Measurements from ENCODE around the gene MYO5A. TPM values are rescaled to one million over a fixed set of nuclear protein-coding genes. Genes with fewer than 3 reads are reported as not detected.

The MYO5A gene
- total and polyA plus RNA-seq, 4 donors, result 5.7 to 42.1 (median 22.0) TPM

DNA sequence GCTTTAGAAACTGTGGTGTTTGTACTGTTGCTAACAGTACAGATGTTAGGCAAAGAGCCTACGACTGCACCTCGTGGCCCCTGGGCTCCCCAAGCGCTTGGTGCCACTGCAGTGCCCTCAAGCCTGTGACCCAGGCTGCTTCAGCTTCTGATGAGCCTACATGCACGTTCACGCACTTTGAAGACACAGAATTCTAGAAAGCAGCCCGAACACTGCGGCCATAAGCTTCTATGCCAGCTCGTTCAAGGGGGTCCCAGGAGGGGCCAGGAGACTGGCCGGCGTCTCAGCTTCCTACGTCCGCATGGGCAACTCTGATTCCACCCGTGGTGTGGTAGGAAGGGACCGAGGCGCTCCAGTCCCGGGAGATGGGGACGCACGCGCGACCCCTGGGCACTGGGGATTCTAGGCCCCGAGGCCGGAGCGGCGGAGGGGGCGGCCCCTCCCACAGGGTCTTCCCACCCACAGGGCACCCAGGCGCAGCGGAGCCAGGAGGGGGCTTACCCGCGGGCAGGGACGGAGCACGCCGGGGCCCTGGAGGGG is 233.7 kb downstream of the MYO5A start:
- DNase-seq, result no peak
- Histone ChIP-seq H3K36me3 (ENCODE audit: control insufficient read depth in 1 of 2, insufficient read depth in 2 of 2, low read length in 1 of 2) (no peaks in the 10 kb centered on the region), H3K4me1 (ENCODE audit: control insufficient read depth in 1 of 2, insufficient read depth in 2 of 2, low read length in 2 of 2) (no peaks in the 10 kb centered on the region), H3K27ac (ENCODE audit: low read depth in 1 of 2, low read length in 2 of 2) (no peak overlapping the region), H3K4me3 (ENCODE audit: low read length in 2 of 2) (peak overlapping the region; percentile 16 to 31), H3K27me3 (ENCODE audit: control insufficient read depth in 1 of 2, insufficient read depth in 2 of 2, low read length in 1 of 2) (peaks cover 0 to 2% of the 10 kb centered on the region in 2 donors), H3K9me3 (ENCODE audit: control insufficient read depth, low read length) (no peaks in the 10 kb centered on the region)
- intact Hi-C loops (cut with DNase I), result no loop called here
- WGBS, 2 donors, result 5 to 7% methylated on average over 32 of the region's 32 CpGs
- no peak for ATAC-seq (ENCODE audit: low FRiP score)

DNA sequence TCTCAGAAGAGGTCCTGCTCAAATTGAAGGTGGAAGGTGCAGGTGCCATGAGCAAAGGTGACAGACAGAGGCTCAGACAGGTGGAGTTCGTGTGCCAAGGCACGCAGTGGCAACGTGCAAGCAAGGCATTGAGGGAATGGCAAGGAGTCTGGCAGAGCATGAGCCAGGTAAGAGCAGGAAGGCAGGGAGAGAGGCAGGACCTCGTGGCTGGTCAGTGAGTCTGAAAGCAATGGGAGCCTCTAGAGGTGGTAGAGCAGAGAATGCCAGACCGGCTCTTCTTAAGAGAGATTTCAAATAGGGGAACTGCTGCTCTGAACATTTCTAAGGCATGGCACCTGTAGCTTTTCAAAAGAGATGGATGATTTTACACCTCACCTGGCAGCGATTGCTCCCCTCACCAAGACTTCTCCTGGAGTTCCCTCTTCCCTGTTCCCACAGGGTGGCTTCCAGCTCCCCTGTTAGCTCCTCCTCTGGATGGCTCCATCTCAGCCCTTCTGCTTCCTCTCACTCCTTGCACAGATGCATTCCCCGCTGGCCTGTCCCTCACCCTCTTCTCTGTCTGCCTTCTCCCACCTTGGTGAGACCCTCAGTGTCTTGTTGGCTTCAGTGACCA is 235.8 kb downstream of the MYO5A start:
- DNase-seq (no peak), ATAC-seq (ENCODE audit: low FRiP score) (no peak)
- intact Hi-C loops (cut with DNase I), result no loop called here
- Histone ChIP-seq H3K27ac (ENCODE audit: low read depth in 1 of 2, low read length in 2 of 2) (no peak overlapping the region), H3K36me3 (ENCODE audit: control insufficient read depth in 1 of 2, insufficient read depth in 2 of 2, low read length in 1 of 2) (no peaks in the 10 kb centered on the region), H3K27me3 (ENCODE audit: control insufficient read depth in 1 of 2, insufficient read depth in 2 of 2, low read length in 1 of 2) (peaks cover 0 to 2% of the 10 kb centered on the region in 2 donors), H3K9me3 (ENCODE audit: control insufficient read depth, low read length) (no peaks in the 10 kb centered on the region), H3K4me1 (ENCODE audit: control insufficient read depth in 1 of 2, insufficient read depth in 2 of 2, low read length in 2 of 2) (no peaks in the 10 kb centered on the region), H3K4me3 (ENCODE audit: low read length in 2 of 2) (no peak overlapping the region)
- WGBS, 2 donors, result 86 to 87% methylated on average over 7 of the region's 7 CpGs

DNA sequence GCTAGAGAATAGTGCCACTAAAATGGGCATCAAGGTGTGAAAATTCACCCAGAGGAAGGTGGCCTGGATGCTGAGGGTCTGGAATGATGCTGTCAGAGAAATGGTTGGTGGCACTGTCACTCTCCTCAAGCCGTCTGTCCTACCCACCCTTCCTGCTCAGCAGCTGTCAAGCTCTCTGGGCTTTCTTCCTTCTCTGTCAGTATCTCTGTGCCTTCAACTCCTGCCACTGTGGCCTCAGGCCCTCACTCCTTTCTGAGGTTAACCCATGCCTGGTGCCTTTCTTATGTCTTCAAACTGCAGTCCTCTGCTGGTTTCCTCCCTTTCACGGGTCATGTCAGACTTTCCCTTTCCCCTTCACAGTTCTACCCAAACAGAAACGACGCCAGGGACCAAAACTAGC is 237.5 kb downstream of the MYO5A start:
- no peaks in the 10 kb centered on the region for H3K36me3 ChIP-seq (ENCODE audit: control insufficient read depth in 1 of 2, insufficient read depth in 2 of 2, low read length in 1 of 2)
- H3K4me3 ChIP-seq (ENCODE audit: low read length in 2 of 2), result no peak overlapping the region
- DNase-seq, result no peak
- no peak for ATAC-seq (ENCODE audit: low FRiP score)
- no peaks in the 10 kb centered on the region for H3K9me3 ChIP-seq (ENCODE audit: control insufficient read depth, low read length)
- intact Hi-C loops (cut with DNase I), result no loop called here
- H3K27ac ChIP-seq (ENCODE audit: low read depth in 1 of 2, low read length in 2 of 2), result no peak overlapping the region
- H3K4me1 ChIP-seq (ENCODE audit: control insufficient read depth in 1 of 2, insufficient read depth in 2 of 2, low read length in 2 of 2), result no peaks in the 10 kb centered on the region
- 77 to 88% methylated on average over 4 of the region's 4 CpGs for WGBS, 2 donors
- peaks cover 0 to 2% of the 10 kb centered on the region in 2 donors for H3K27me3 ChIP-seq (ENCODE audit: control insufficient read depth in 1 of 2, insufficient read depth in 2 of 2, low read length in 1 of 2)

DNA sequence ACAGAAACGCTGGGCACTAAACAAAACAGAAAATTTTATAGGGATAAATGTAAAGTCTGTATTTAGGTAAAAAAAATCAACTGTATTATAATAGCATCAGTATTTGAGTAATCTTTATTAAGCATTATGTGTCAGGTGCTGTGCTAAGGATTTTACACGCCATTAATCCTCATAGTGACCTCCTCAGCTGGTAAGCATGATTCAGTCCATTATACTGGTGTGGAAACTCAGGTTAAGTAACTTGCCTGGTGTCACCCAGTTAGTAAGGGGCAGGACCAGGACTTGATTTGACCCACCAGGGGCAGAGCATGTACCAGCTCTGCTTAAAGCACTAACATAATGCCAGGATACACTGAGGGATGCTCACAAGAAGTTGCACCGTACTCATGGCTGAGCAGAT is 237.9 kb downstream of the MYO5A start:
- no peak for ATAC-seq (ENCODE audit: low FRiP score)
- Histone ChIP-seq H3K27me3 (ENCODE audit: control insufficient read depth in 1 of 2, insufficient read depth in 2 of 2, low read length in 1 of 2) (peaks cover 0 to 2% of the 10 kb centered on the region in 2 donors), H3K27ac (ENCODE audit: low read depth in 1 of 2, low read length in 2 of 2) (no peak overlapping the region), H3K36me3 (ENCODE audit: control insufficient read depth in 1 of 2, insufficient read depth in 2 of 2, low read length in 1 of 2) (no peaks in the 10 kb centered on the region), H3K4me3 (ENCODE audit: low read length in 2 of 2) (no peak overlapping the region), H3K4me1 (ENCODE audit: control insufficient read depth in 1 of 2, insufficient read depth in 2 of 2, low read length in 2 of 2) (no peaks in the 10 kb centered on the region), H3K9me3 (ENCODE audit: control insufficient read depth, low read length) (no peaks in the 10 kb centered on the region)
- DNase-seq, result no peak
- 88 to 93% methylated on average over 3 of the region's 3 CpGs for WGBS, 2 donors
- intact Hi-C loops (cut with DNase I), result no loop called here

DNA sequence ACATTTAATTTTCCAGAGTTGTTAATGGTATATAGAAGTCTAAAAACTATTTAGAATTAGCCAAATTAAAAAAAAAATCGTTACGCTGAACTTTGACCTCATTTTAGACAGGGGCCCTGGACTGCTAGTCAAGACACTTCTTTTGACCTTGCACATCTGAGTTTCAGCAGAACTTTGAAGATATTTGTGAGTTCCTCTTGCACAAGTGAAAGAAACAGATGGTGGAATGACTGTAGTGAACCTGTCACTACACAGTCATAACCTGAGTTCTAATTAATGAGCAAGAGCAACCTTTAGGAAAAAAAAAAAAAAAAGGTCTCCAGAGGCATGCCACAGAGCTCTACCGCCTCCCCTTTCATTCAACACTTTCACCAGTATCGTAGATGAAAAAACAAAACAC is 238.4 kb downstream of the MYO5A start:
- DNase-seq (no peak), ATAC-seq (ENCODE audit: low FRiP score) (no peak)
- H3K36me3 ChIP-seq (ENCODE audit: control insufficient read depth in 1 of 2, insufficient read depth in 2 of 2, low read length in 1 of 2), result no peaks in the 10 kb centered on the region
- H3K27ac ChIP-seq (ENCODE audit: low read depth in 1 of 2, low read length in 2 of 2), result no peak overlapping the region
- H3K9me3 ChIP-seq (ENCODE audit: control insufficient read depth, low read length), result no peaks in the 10 kb centered on the region
- intact Hi-C loops (cut with DNase I), result no loop called here
- H3K4me3 ChIP-seq (ENCODE audit: low read length in 2 of 2), result no peak overlapping the region
- H3K27me3 ChIP-seq (ENCODE audit: control insufficient read depth in 1 of 2, insufficient read depth in 2 of 2, low read length in 1 of 2), result no peaks in the 10 kb centered on the region
- 68 to 75% methylated on average over 4 of the region's 4 CpGs for WGBS, 2 donors
- no peaks in the 10 kb centered on the region for H3K4me1 ChIP-seq (ENCODE audit: control insufficient read depth in 1 of 2, insufficient read depth in 2 of 2, low read length in 2 of 2)

GRCh38 chr15:52289629-52290081 is 239.0 kb downstream of the MYO5A start:
- no peaks in the 10 kb centered on the region for H3K36me3 ChIP-seq (ENCODE audit: control insufficient read depth in 1 of 2, insufficient read depth in 2 of 2, low read length in 1 of 2)
- H3K4me3 ChIP-seq (ENCODE audit: low read length in 2 of 2), result no peak overlapping the region
- H3K9me3 ChIP-seq (ENCODE audit: control insufficient read depth, low read length), result no peaks in the 10 kb centered on the region
- no peak for DNase-seq
- no peaks in the 10 kb centered on the region for H3K4me1 ChIP-seq (ENCODE audit: control insufficient read depth in 1 of 2, insufficient read depth in 2 of 2, low read length in 2 of 2)
- WGBS, 2 donors, result 73 to 76% methylated on average over 4 of the region's 4 CpGs
- no peak overlapping the region for H3K27ac ChIP-seq (ENCODE audit: low read depth in 1 of 2, low read length in 2 of 2)
- ATAC-seq (ENCODE audit: low FRiP score), result no peak
- H3K27me3 ChIP-seq (ENCODE audit: control insufficient read depth in 1 of 2, insufficient read depth in 2 of 2, low read length in 1 of 2), result no peaks in the 10 kb centered on the region
- intact Hi-C loops (cut with DNase I), result no loop called here

- DNase-seq, result no peak
- Histone ChIP-seq H3K27ac (ENCODE audit: low read depth in 1 of 2, low read length in 2 of 2) (no peak overlapping the region), H3K36me3 (ENCODE audit: control insufficient read depth in 1 of 2, insufficient read depth in 2 of 2, low read length in 1 of 2) (no peaks in the 10 kb centered on the region), H3K27me3 (ENCODE audit: control insufficient read depth in 1 of 2, insufficient read depth in 2 of 2, low read length in 1 of 2) (no peaks in the 10 kb centered on the region), H3K9me3 (ENCODE audit: control insufficient read depth, low read length) (no peaks in the 10 kb centered on the region), H3K4me3 (ENCODE audit: low read length in 2 of 2) (no peak overlapping the region), H3K4me1 (ENCODE audit: control insufficient read depth in 1 of 2, insufficient read depth in 2 of 2, low read length in 2 of 2) (no peaks in the 10 kb centered on the region)
- intact Hi-C loops (cut with DNase I), result no loop called here
- ATAC-seq (ENCODE audit: low FRiP score), result peak; percentile 15
- WGBS, 2 donors, result 86 to 95% methylated on average over 5 of the region's 5 CpGs
Observed at GRCh38 chr15:52288986-52289385, 239.7 kb downstream of the MYO5A start.

DNA sequence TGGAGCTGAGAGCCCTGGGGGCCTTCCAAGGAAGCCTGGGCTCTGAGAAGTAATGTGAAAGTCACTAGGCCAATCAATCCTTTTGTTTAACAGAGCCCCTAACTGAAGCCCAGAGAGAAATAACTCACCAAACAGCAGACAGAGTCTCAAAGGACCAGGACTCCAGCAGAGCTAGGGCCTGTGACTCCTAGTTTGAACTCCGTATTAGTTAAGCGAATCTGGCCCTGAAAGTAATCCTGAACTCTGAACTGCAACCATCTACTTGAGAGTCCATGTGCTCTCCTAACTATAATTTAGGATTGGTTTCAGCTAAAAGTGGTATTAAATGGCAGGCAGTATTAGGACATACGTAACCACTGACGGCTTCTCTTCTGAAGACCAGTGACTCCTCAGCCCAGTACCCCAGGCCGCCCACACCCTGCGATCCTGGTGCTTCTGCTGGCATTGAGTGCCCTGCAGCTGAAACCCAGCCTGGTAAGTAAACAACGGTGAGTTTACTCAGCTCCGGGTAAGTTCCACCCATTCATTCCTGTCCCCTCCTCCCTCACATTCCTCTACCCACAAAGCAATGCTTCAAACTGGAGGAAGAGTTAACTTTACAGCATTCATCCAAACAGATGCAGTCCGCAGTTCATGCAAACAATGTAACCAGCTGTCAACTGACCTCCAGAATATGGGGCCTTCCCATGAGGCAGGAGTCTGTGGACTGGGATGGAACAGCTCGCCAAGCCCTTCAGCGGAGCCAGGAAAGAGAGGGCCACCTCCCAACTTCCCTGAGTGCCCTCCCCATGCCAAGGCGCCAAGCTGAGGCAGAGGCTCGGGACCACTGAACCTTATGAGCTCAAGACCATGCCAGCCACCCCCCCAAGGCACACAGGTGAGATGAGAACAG is 240.4 kb downstream of the MYO5A start:
- Histone ChIP-seq H3K4me3 (ENCODE audit: low read length in 2 of 2) (no peak overlapping the region), H3K27me3 (ENCODE audit: control insufficient read depth in 1 of 2, insufficient read depth in 2 of 2, low read length in 1 of 2) (no peaks in the 10 kb centered on the region), H3K36me3 (ENCODE audit: control insufficient read depth in 1 of 2, insufficient read depth in 2 of 2, low read length in 1 of 2) (no peaks in the 10 kb centered on the region), H3K27ac (ENCODE audit: low read depth in 1 of 2, low read length in 2 of 2) (no peak overlapping the region), H3K4me1 (ENCODE audit: control insufficient read depth in 1 of 2, insufficient read depth in 2 of 2, low read length in 2 of 2) (no peaks in the 10 kb centered on the region), H3K9me3 (ENCODE audit: control insufficient read depth, low read length) (no peaks in the 10 kb centered on the region)
- WGBS, 2 donors, result 80 to 81% methylated on average over 13 of the region's 13 CpGs
- intact Hi-C loops (cut with DNase I), result no loop called here
- ATAC-seq (ENCODE audit: low FRiP score) (peak; percentile 29), DNase-seq (no peak)
